HG02973 (cell line): Measurements from ENCODE around the gene GRM5.
A peak's percentile ranks its signal among the peaks of the same experiment; 100 is the strongest.
"Not testable (repeated sequence)": the region's sequence is repeated elsewhere in the genome, so short reads cannot be mapped to it uniquely, and the experiment has no call there.

Source experiments
- ATAC-seq: cut with Tn5 transposase; IDR thresholded peaks from one replicate; pipeline ENCODE4 v1.9.1; 2021; ENCODE audit warnings: moderate library complexity; ENCODE audit not compliant: unreplicated experiment

The GRM5 gene

GRCh38 chr11:88552379-88553062, 513.3 kb downstream of the GRM5 start:
- peak; percentile 99 for ATAC-seq

DNA sequence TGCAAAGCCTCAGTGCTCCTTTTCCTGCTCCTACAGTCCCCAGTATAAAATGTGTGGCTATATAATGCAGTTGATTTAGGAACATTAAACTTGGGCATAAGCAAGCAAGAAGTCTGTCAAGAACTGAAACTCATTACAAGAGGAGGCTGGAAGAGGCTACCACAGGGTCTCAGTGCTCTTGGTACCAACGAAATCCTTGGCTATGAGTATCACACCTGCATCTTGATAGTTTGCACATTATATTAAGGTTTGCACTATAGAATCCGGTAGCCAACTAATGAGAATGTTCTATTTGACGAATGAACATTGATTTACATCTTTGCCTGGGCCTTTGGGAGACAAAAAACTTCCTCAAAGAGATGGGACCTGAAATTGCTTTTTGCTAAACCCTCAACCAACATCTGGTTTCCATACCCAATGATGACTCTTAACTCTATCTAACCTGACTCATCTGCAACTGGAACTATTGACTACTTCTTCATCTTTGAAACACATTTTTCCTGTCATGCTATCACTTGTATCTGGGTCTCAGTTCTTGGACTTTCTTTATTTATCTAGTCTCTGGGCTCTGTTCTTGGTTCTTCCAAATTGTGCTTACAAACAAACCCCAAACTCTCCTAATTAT, 521.0 kb downstream of the GRM5 start:
- ATAC-seq, result no peak

DNA sequence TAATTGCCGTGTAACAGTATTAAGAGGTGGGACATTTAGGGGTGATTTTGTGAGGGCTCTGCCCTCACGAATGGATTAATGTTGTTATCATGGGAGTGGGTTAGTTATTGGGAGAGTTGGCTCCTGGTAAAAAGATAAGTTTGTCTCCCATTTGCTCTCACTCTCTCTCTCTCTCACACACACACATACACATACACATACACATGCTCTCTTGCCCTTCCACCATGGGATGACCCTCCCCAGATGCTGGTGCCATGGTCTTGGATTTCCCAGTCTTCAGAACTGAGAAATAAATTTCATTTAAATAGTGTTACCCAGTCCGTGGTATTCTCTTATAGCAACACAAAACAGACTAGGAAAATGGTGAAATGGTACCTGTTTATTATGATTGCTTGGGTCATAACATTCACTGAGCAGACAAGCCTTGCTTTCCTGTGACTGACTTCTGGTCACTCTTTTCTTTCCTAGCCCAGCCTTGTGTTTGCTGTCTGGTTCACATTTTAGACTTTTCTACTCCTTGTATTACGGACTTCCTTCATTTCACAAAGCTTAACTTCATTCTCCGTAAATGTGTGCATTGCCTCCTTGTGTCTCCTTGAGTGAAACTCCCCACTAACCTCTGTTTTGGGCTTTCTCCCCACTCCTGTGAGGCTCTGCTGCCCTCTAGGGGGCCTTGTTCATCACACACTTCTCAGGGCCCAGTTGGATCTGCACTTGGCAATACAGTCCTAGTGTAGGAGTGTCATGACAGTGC, 521.7 kb downstream of the GRM5 start:
- peak; percentile 100 for ATAC-seq

- no peak for ATAC-seq
Observed at GRCh38 chr11:88541006-88541405, 524.8 kb downstream of the GRM5 start.

- ATAC-seq, result no peak
Observed at GRCh38 chr11:88538098-88538497, 527.7 kb downstream of the GRM5 start.

- ATAC-seq, result no peak
Observed at GRCh38 chr11:88537613-88538012, 528.2 kb downstream of the GRM5 start.

DNA sequence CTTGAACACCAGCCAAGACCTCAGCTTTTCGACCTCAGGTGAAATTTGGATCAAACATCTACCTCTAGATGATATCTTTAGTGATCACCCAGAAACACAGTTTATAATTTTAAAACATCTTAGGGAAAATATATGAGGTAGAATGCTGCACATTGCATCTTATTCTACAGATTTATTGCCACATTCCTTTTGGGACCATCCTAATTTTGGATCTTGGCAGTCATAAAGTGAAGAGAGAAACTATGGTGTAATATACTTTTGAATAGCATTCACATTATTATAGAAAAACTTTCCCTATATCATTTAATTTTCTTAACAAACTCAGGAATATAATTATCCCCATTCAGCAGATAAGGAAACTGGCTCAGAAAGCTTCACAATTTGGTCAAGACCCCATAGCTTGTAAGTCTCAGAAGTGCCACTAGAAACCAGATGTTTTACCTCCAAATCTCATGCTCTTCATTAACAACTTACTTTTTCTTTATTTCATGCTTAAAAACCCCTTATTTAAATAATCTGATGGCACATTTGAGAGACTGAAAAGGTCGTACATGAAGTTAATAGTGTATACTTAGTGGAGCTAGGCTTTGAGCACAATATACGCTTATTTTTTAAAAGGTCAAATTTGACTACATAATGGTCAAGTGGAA, 529.0 kb downstream of the GRM5 start:
- ATAC-seq, result no peak

GRCh38 chr11:88535916-88536547, 529.8 kb downstream of the GRM5 start:
- peak; percentile 98 for ATAC-seq

DNA sequence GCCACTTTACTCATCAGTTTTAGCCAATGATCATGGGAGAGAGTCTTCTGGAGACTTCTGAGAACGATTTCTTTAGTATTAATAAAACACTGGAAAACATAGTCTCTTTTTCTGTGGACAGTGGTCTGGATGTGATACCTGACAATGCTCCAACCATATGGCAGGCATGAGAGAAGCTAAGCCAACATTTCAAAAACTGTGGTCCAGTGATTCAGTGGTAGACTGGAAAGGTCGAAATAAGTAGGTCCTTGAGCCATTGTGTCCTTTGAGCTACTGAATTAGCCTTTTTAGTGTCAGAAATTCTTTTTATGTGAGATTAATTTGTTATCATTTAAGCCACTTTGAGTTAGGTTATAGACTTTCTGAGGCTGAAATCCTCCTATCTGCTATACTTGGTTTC, 530.5 kb downstream of the GRM5 start:
- ATAC-seq, result no peak

DNA sequence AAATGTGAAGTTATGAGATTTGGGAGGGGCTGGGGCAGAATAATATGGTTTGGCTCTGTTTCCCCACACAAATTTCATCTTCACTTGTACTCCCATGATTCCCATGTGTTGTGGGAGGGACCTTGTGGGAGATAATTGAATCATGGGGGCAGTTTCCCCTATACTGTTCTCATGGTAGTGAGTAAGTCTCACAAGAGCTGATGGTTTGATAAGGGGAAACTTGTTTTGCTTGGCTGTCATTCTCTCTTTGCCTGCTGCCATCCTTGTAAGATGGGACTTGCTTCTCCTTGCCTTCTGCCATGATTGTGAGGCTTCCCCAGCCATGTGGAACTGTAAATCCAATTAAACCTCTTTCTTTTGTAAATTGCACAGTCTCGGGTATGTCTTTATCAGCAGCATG, 531.1 kb downstream of the GRM5 start:
- ATAC-seq, result not testable (repeated sequence)

DNA sequence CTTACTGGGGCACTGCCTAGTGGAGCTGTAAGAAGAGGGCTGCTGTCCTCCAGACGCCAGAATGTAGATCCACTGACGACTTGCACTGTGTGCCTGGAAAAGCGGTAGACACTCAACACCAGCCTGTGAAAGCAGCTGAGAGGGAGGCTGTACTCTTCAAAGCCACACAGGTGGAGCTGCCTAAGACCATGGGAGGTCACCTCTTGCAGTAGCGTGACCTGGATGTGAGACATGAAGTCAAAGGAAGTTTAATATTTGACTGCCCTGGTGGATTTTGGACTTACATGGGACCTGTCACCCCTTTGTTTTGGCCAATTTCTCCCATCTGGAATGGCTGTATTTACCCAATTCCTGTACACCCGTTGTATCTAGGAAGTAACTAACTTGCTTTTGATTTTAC, 531.6 kb downstream of the GRM5 start:
- no peak for ATAC-seq

- no peak for ATAC-seq
Observed at GRCh38 chr11:88533001-88533400, 532.8 kb downstream of the GRM5 start.

DNA sequence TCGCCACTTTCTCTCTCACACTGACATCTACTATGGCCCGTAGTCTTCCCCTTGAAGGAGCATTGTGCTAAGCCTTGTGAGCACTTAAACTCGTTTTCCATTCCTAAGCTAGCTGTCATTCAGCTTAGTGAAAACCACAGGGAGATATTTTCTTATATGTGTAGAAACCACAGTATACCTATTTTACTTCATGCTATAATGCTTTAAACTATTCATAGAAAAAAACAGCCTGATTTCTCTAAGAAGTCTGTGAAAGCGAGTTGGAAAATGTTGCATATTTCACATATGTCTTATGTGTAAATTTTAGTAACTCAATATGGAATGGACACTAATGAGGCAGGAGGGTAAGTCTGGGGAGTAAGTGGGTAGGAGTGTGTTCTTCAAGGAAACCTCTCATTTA, 534.0 kb downstream of the GRM5 start:
- no peak for ATAC-seq

DNA sequence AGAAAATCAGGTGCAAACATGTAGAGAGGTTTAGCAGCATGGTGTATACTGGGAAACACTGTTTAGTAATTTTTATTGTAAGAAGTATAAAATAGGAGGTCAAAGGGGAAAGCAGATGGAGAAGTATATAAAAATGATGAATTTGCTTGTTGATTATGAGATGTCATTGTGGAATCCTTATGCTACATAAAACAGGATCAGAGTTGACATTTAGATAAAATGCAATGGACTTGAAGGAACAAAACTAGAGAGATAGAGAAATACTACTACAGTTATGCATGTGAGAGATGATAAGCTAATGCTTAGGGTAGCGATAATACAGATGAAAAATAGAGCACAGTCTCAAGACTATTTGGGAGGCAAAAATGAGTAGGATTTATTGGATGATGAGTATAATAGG, 536.4 kb downstream of the GRM5 start:
- no peak for ATAC-seq

GRCh38 chr11:88523386-88524071, 542.3 kb downstream of the GRM5 start:
- no peak for ATAC-seq

DNA sequence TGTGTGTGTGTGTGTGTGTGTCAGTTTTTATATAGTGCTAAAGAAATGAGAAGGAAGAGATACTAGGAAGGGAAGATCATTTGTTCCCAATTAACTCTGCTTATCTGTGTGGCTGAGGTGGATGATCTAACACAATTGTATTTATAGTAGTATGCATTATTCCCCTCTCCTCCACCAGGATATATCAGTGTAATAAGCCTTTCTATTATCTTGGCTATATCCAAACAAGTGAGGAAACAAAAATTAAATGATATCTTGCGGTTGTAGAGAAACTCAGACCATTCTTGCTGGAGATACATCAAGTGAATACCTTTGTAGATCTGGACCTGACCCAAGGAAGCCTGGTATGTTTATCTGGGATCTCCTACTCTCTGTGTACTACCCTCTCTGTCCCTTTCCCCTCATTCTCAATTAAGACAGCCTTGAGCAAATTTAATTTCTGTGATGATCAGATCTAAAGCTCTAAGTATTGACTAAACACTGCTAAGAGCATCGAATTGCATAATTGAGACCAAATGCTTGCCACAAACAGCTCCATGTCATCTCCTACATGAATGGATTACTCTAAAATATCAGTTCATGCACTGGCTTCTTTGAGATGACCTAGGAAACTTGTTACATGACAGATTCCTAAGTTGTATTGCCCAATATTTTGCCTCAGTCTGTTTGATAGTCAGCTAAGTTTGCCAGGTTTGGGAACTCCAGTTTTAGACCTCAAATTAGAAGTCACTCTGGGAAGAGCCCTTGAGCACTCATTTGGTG, 543.0 kb downstream of the GRM5 start:
- ATAC-seq, result no peak

- no peak for ATAC-seq
Observed at GRCh38 chr11:88521799-88522201, 544.0 kb downstream of the GRM5 start.

- ATAC-seq, result no peak
Observed at GRCh38 chr11:88521399-88521798, 544.4 kb downstream of the GRM5 start.

DNA sequence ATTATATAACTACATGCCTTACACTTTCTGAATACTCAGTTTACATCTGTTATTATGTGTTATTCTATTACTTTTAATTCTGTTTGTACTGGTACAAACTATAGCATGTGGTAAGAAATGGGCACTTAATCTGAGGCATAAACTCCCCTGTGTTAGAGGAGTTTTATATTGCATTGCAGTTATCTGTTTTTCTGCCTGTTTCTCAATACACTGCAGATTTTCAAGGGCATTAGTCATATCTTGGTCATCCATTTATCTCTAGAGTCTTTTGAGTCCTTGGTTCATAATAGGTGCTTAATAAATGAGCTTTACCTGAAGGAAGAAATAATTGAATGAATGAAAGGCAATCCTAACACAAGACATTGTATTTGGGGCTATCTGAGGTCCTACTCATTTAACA, 545.4 kb downstream of the GRM5 start:
- ATAC-seq, result no peak

DNA sequence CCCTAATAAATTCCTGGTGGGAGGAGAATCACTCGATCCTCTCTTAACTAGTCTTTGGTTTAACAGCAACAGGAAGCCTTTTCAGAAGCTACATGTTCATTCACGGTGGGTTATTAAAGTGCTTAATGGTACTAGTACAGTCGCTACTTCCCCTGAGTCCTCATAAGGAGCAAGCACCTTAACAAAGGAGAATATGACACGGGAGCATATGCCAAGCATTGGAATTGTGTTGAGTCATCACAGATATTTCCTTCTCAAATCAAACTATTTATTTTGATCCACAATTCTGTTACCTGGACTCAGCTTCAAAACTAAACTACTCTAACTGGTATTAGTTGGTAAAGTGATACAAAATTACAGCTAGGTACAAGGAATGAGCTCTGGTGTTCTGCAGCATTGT, 550.8 kb downstream of the GRM5 start:
- no peak for ATAC-seq
